ENCODE results near the gene DAP. TPM values are rescaled to one million over a fixed set of nuclear protein-coding genes. Genes with fewer than 3 reads are reported as not detected.

Gene DAP
- 41.6 and 52.6 TPM in 2 replicates for total RNA-seq

GRCh38 chr5:10761185-10761932 is at the start of gene DAP:
DAP (minus strand) TSS chr5:10761234; CDS start chr5:10761068, 166 bp downstream.

Other genes with a start within 250 kb of the DAP start
- 1.1 and 1.3 TPM in 2 replicates for gene ANKRD33B, start 197.2 kb downstream of the DAP start, total RNA-seq

All from uterine smooth muscle cell (primary cell).